DOHH2 (cell line): ENCODE data around the gene TMEM9.

Experiments used
- H3F3A ChIP-seq: fragments of 200-600 bp; sonication (generic), shearing (Covaris generic); 2 replicates; pipeline ENCODE4 v1.6.0; 2016; ENCODE audit warnings: antibody characterized with exemption, mild to moderate bottlenecking; ENCODE audit not compliant: control insufficient read depth, insufficient read depth
- H3K27ac ChIP-seq: fragments of 200-600 bp; sonication (generic); 2 replicates; pipeline ENCODE4 v1.5.1; 2014; ENCODE audit warnings: low read depth, mild to moderate bottlenecking, low read length, moderate library complexity
- H3K27me3 ChIP-seq: fragments of 200-600 bp; sonication (generic); 2 replicates; pipeline ENCODE4 v1.6.1; 2014; ENCODE audit warnings: mild to moderate bottlenecking, low read length, mixed read lengths; ENCODE audit not compliant: control insufficient read depth
- H3K36me3 ChIP-seq: fragments of 200-600 bp; sonication (generic); 2 replicates; pipeline ENCODE4 v1.6.1; 2014; ENCODE audit warnings: mild to moderate bottlenecking, low read length, moderate library complexity, mixed read lengths; ENCODE audit not compliant: control insufficient read depth
- H3K4me1 ChIP-seq: fragments of 200-600 bp; sonication (generic); 2 replicates; pipeline ENCODE4 v1.6.1; 2014; ENCODE audit warnings: mild to moderate bottlenecking, low read length, mixed read lengths; ENCODE audit not compliant: control insufficient read depth
- H3K4me2 ChIP-seq: fragments of 200-600 bp; sonication (generic); 2 replicates; pipeline ENCODE4 v1.6.0; 2014; ENCODE audit warnings: mild to moderate bottlenecking, low read length, moderate library complexity
- H3K4me3 ChIP-seq: fragments of 200-600 bp; sonication (generic); 2 replicates; pipeline ENCODE4 v1.5.1; 2014; ENCODE audit warnings: mild to moderate bottlenecking, low read length, mixed read lengths
- H3K79me2 ChIP-seq: fragments of 200-600 bp; sonication (generic); 2 replicates; pipeline ENCODE4 v1.6.1; 2014; ENCODE audit warnings: mild to moderate bottlenecking, low read length, mixed read lengths; ENCODE audit not compliant: control insufficient read depth
- H3K9me2 ChIP-seq: fragments of 200-600 bp; sonication (generic); replicated peaks from 2 replicates; pipeline ENCODE4 v1.6.1; 2014; ENCODE audit warnings: mild to moderate bottlenecking, low read length, mixed read lengths; ENCODE audit not compliant: control insufficient read depth
- H3K9me3 ChIP-seq: fragments of 200-600 bp; sonication (generic); 2 replicates; pipeline ENCODE4 v1.6.1; 2014; ENCODE audit warnings: antibody characterized with exemption, low read length, mixed read lengths; ENCODE audit not compliant: control insufficient read depth, insufficient read depth
- H4K20me1 ChIP-seq: fragments of 200-600 bp; sonication (generic); 2 replicates; pipeline ENCODE4 v1.6.0; 2014; ENCODE audit warnings: low read depth, mild to moderate bottlenecking, antibody characterized with exemption, low read length, moderate library complexity; ENCODE audit not compliant: control insufficient read depth, insufficient read depth
- CTCF ChIP-seq: fragments of 200-600 bp; sonication (generic); IDR thresholded peaks from one replicate; pipeline ENCODE4 v1.5.1; 2014; ENCODE audit warnings: antibody characterized with exemption, mild to moderate bottlenecking, low read depth, low read length; ENCODE audit not compliant: poor library complexity, severe bottlenecking
- EZH2phosphoT487 ChIP-seq: fragments of 200-600 bp; sonication (generic); IDR thresholded peaks from 2 replicates; pipeline ENCODE4 v1.6.1; 2017; ENCODE audit warnings: borderline replicate concordance, mild to moderate bottlenecking, antibody characterized with exemption, low read length, moderate library complexity, mixed read lengths

TMEM9 gene

GRCh38 chr1:201127755-201128455, 26.4 kb downstream of the TMEM9 start:
- no peak overlapping the region for H3K4me2 ChIP-seq

GRCh38 chr1:201126832-201127754, 27.2 kb downstream of the TMEM9 start, which contains the start of gene ASCL5:
Gene ASCL5, minus strand, starts transcription at chr1:201127184. Its CDS starts 11,812 bp downstream, at chr1:201115372.
- no peak within 1 kb of the TSS for H3K27ac ChIP-seq
- H3K4me3 ChIP-seq: no peak within 1 kb of the TSS
- H3K27me3 ChIP-seq: peaks cover 24% of the 10 kb centered on the region; the same call in 1 of the 2 replicates
- H4K20me1 ChIP-seq: no peaks in the 10 kb centered on the region
- no peaks in the 10 kb centered on the region for H3K9me2 ChIP-seq
- TF ChIP-seq EZH2phosphoT487 (no peak), CTCF (no peak)
- H3K9me3 ChIP-seq: no peaks in the 10 kb centered on the region
- no peaks in the 10 kb centered on the region for H3K4me1 ChIP-seq
- H3F3A ChIP-seq: no peaks in the 10 kb centered on the region
- no peaks in the 10 kb centered on the region for H3K79me2 ChIP-seq
- no peak within 1 kb of the TSS for H3K4me2 ChIP-seq
- no peaks in the 10 kb centered on the region for H3K36me3 ChIP-seq

More at GRCh38 chr1:201127755-201128455, 26.4 kb downstream of the TMEM9 start:
- Histone ChIP-seq H3K27ac (no peak overlapping the region), H4K20me1 (no peaks in the 10 kb centered on the region), H3K9me2 (no peaks in the 10 kb centered on the region), H3K27me3 (peaks cover 20% of the 10 kb centered on the region; the same call in 1 of the 2 replicates), H3K4me1 (no peaks in the 10 kb centered on the region), H3F3A (no peaks in the 10 kb centered on the region), H3K79me2 (no peaks in the 10 kb centered on the region), H3K9me3 (no peaks in the 10 kb centered on the region), H3K36me3 (no peaks in the 10 kb centered on the region), H3K4me3 (no peak overlapping the region)
- TF ChIP-seq CTCF (no peak), EZH2phosphoT487 (no peak)

GRCh38 chr1:201126463-201126831, 27.8 kb downstream of the TMEM9 start:
- no peaks in the 10 kb centered on the region for H3K4me1 ChIP-seq
- H3K9me2 ChIP-seq: no peaks in the 10 kb centered on the region
- H4K20me1 ChIP-seq: no peaks in the 10 kb centered on the region
- H3K4me3 ChIP-seq: no peak overlapping the region
- H3K4me2 ChIP-seq: no peak overlapping the region
- H3K27ac ChIP-seq: no peak overlapping the region
- H3K36me3 ChIP-seq: no peaks in the 10 kb centered on the region
- H3F3A ChIP-seq: no peaks in the 10 kb centered on the region
- no peaks in the 10 kb centered on the region for H3K79me2 ChIP-seq
- peaks cover 24% of the 10 kb centered on the region; the same call in 1 of the 2 replicates for H3K27me3 ChIP-seq
- no peaks in the 10 kb centered on the region for H3K9me3 ChIP-seq
- TF ChIP-seq EZH2phosphoT487 (no peak), CTCF (no peak)
